ENCODE results near the gene WNT10A.

The WNT10A gene

GRCh38 chr2:218880102-218880858 lies at the start of gene WNT10A (continued):
- TF ChIP-seq KLF17 (tag by site-specific recombination; IDR thresholded peaks at IDR 0.05) (peak; percentile 66; the same call in 1 of the 2 replicates), ZFP37 (tag by site-specific recombination; IDR thresholded peaks at IDR 0.05) (no peak), SP2 (tag by site-specific recombination; IDR thresholded peaks at IDR 0.05) (peak; percentile 71)

- POLR2A ChIA-PET, result interaction anchor here (0.6 kb wide), 1 partner anchor 172 kb away, joined by 3 read pairs; the partner anchor contains the start of genes BCS1L and ZNF142
- no peak within 1 kb of the TSS for H3K4me3 ChIP-seq (ENCODE audit: low read depth, low read length)
- no peaks in the 10 kb centered on the region for H3K9me3 ChIP-seq (ENCODE audit: control insufficient read depth, insufficient read depth, low read depth, low read length)
- H3K4me1 ChIP-seq (ENCODE audit: control insufficient read depth, insufficient read depth, low read length), result peaks cover 13% of the 10 kb centered on the region
- CTCF ChIA-PET, result no interaction called here
- no peaks in the 10 kb centered on the region for H3K36me3 ChIP-seq (ENCODE audit: control insufficient read depth in 2 of 2, insufficient read depth in 1 of 2, low read length in 2 of 2)
- no peak within 1 kb of the TSS for H3K27ac ChIP-seq (ENCODE audit: extremely low read depth, low read depth, low read length)
- TF ChIP-seq ZNF600 (tag by site-specific recombination; IDR thresholded peaks at IDR 0.05) (peak; percentile 42), EGR2 (tag by site-specific recombination; IDR thresholded peaks at IDR 0.05; ENCODE audit: low read depth) (peak; percentile 56), ZFHX2 (tag by site-specific recombination; conservative IDR thresholded peaks at IDR 0.05) (peak; percentile 74), ZNF221 (tag by site-specific recombination; IDR thresholded peaks at IDR 0.05; ENCODE audit: borderline replicate concordance) (no peak)
Measured at GRCh38 chr2:218831378-218831990, 49.2 kb upstream of the WNT10A start, which contains the start of gene PRKAG3. PRKAG3 (minus strand) TSS chr2:218831803.

- ChIA-PET POLR2A (interaction anchor here (0.6 kb wide), 1 partner anchor 172 kb away, joined by 3 read pairs; the partner anchor contains the start of genes BCS1L and ZNF142), CTCF (interaction anchor here (0.9 kb wide), 1 partner anchor 122 kb away, joined by 3 read pairs; the partner anchor contains the start of gene TTLL4)
- no peaks in the 10 kb centered on the region for H3K36me3 ChIP-seq (ENCODE audit: control insufficient read depth in 2 of 2, insufficient read depth in 1 of 2, low read length in 2 of 2)
- no peak overlapping the region for H3K27ac ChIP-seq (ENCODE audit: extremely low read depth, low read depth, low read length)
- H3K4me3 ChIP-seq (ENCODE audit: low read depth, low read length), result no peak overlapping the region
- no peaks in the 10 kb centered on the region for H3K9me3 ChIP-seq (ENCODE audit: control insufficient read depth, insufficient read depth, low read depth, low read length)
- no peak for TF ChIP-seq ZIC2 (tag by site-specific recombination; IDR thresholded peaks at IDR 0.05)
- TF ChIP-seq ZNF449 (tag by site-specific recombination; IDR thresholded peaks at IDR 0.05), result no peak
- no peak for TF ChIP-seq ZNF174 (tag by site-specific recombination; IDR thresholded peaks at IDR 0.05)
- no peak for TF ChIP-seq ZNF544 (tag by site-specific recombination; IDR thresholded peaks at IDR 0.05)
- TF ChIP-seq ZNF843 (tag by site-specific recombination; IDR thresholded peaks at IDR 0.05), result no peak
- TF ChIP-seq ZNF274 (IDR thresholded peaks at IDR 0.05; ENCODE audit: low read length), result no peak
- TF ChIP-seq ZNF274 (tag by site-specific recombination; IDR thresholded peaks at IDR 0.05; ENCODE audit: borderline replicate concordance), result no peak
- TF ChIP-seq PRDM4 (tag by site-specific recombination; IDR thresholded peaks at IDR 0.05), result no peak
- no peak for TF ChIP-seq ZNF621 (tag by site-specific recombination; IDR thresholded peaks at IDR 0.05)
- H3K4me1 ChIP-seq (ENCODE audit: control insufficient read depth, insufficient read depth, low read length), result peaks cover 13% of the 10 kb centered on the region
Measured at GRCh38 chr2:218832081-218832480, 48.6 kb upstream of the WNT10A start.
